K562 (cell line): Measurements from ENCODE around the gene FOXJ2. TPM values are rescaled to one million over a fixed set of nuclear protein-coding genes. Genes with fewer than 3 reads are reported as not detected.
"Not testable (repeated sequence)": the region's sequence is repeated elsewhere in the genome, so short reads cannot be mapped to it uniquely, and the experiment has no call there.

ENCODE experiments used
- ATAC-seq: fragments of 200-7000 bp; cut with Tn5 transposase; 3 replicates; pipeline ENCODE4 v1.9.1; 2020; ENCODE audit warnings: moderate library complexity
- BruUV-seq: library from RNA; stranded (reverse); fragments of 400-500 nt; replicated peaks from 2 replicates; lab custom pipeline; 2021; lab: Mats Ljungman, UMichigan
- CTCF ChIA-PET: fragments of 300-600 bp; formaldehyde crosslinking; extraction: SDS; loops from one replicate; lab custom pipeline; 2021; ENCODE audit warnings: low intra/inter-chr PET ratio; lab: Yijun Ruan, JAX
- POLR2A ChIA-PET: fragments of 300-600, 350-650 bp; sonication (Branson Sonifier 250); formaldehyde crosslinking; extraction: SDS; loops from one replicate; lab custom pipeline; 2021; ENCODE audit warnings: antibody characterized with exemption, inconsistent platforms; lab: Yijun Ruan, JAX
- DNase-seq, 4 experiments: peaks; one replicate each; pipeline versions ENCODE4 v3.0.0 to v3.0.0-alpha.2; 2011 to 2018; ENCODE audit warnings: low spot score in 3 of 4, mixed read lengths in 3 of 4; ENCODE audit errors: extremely low read depth in 1 of 4
- FAIRE-seq: peaks from 2 replicates; lab custom pipeline; 2011; peaks lifted over from hg19 to GRCh38; lab: Jason Lieb, UNC
- H2AFZ ChIP-seq: 2 replicates; pipeline ENCODE4 v1.6.0; 2011; ENCODE audit warnings: low read depth, low read length, control low read depth, inconsistent platforms
- H3K27ac ChIP-seq: fragments of 200-600 bp; 3 replicates; pipeline ENCODE4 v1.8.0; 2011; ENCODE audit warnings: low read depth, mild to moderate bottlenecking, control low read depth, inconsistent platforms, low read length, moderate library complexity, mixed read lengths; ENCODE audit errors: extremely low read depth
- H3K27me3 ChIP-seq, 2 experiments: fragments of 300-600 bp in 1 of 2; 2 replicates in 1 of 2; 3 replicates in 1 of 2; pipeline versions ENCODE4 v1.6.0 to v1.8.0; 2011; ENCODE audit warnings: inconsistent platforms in 2 of 2, low read length in 2 of 2, mild to moderate bottlenecking in 1 of 2, mixed read lengths in 1 of 2, moderate library complexity in 1 of 2; ENCODE audit not compliant: control insufficient read depth in 2 of 2, insufficient read depth in 2 of 2
- H3K36me3 ChIP-seq: fragments of 300-600 bp; 3 replicates; pipeline ENCODE4 v1.8.0; 2011; ENCODE audit warnings: mild to moderate bottlenecking, low read length, inconsistent platforms; ENCODE audit not compliant: control insufficient read depth, insufficient read depth
- H3K4me1 ChIP-seq, 2 experiments: fragments of 200-600 bp in 1 of 2; replicated peaks in 1 of 2; 2 replicates in 1 of 2; 3 replicates in 1 of 2; pipeline versions ENCODE4 v1.5.1 to v1.8.0; 2011; ENCODE audit warnings: inconsistent platforms in 2 of 2, low read length in 2 of 2, mild to moderate bottlenecking in 1 of 2, mixed read lengths in 1 of 2, moderate library complexity in 1 of 2; ENCODE audit not compliant: control insufficient read depth in 2 of 2, insufficient read depth in 2 of 2
- H3K4me2 ChIP-seq: 2 replicates; pipeline ENCODE4 v1.6.1; 2011; ENCODE audit warnings: low read length, control low read depth, inconsistent platforms, mixed read lengths; ENCODE audit not compliant: insufficient read depth
- H3K4me3 ChIP-seq: fragments of 200-600 bp; sonication (generic), shearing (Covaris generic); 2 replicates; pipeline ENCODE4 v1.5.1; 2016; ENCODE audit warnings: control low read depth, inconsistent platforms
- H3K79me2 ChIP-seq: fragments of 200-600 bp; 3 replicates; pipeline ENCODE4 v1.8.0; 2011; ENCODE audit warnings: low read length, inconsistent platforms; ENCODE audit not compliant: control insufficient read depth, insufficient read depth
- H3K9ac ChIP-seq, 2 experiments: 2 replicates each; pipeline versions ENCODE4 v1.6.0 to v1.6.1; 2011; ENCODE audit warnings: low read depth in 2 of 2, low read length in 2 of 2, control low read depth in 1 of 2, inconsistent platforms in 1 of 2, mild to moderate bottlenecking in 1 of 2, mixed read lengths in 1 of 2; ENCODE audit not compliant: insufficient read depth in 1 of 2
- H3K9me1 ChIP-seq: one replicate; pipeline ENCODE4 v1.6.0; 2011; ENCODE audit warnings: inconsistent platforms, mild to moderate bottlenecking, low read length, moderate library complexity; ENCODE audit not compliant: control insufficient read depth, insufficient read depth
- H3K9me3 ChIP-seq: replicated peaks from 2 replicates; pipeline ENCODE4 v1.5.1; 2011; ENCODE audit warnings: low read depth, low read length, inconsistent platforms; ENCODE audit not compliant: control insufficient read depth, insufficient read depth
- H4K20me1 ChIP-seq: replicated peaks from 2 replicates; pipeline ENCODE4 v1.6.1; 2011; ENCODE audit warnings: low read length, inconsistent platforms, mixed read lengths; ENCODE audit not compliant: control insufficient read depth, insufficient read depth
- CEBPB ChIP-seq: fragments of 450-650 bp; IDR thresholded peaks from 2 replicates; pipeline ENCODE4 v1.6.1; 2016; ENCODE audit warnings: missing genetic modification characterization, missing compliant biosample characterization
- CEBPG ChIP-seq, 3 experiments: fragments of 200-800 bp in 1 of 3; sonication (Bioruptor generic) in 1 of 3; sonication (generic) in 1 of 3; formaldehyde crosslinking in 1 of 3; IDR thresholded peaks in 2 of 3; conservative IDR thresholded peaks in 1 of 3; 2 replicates each; pipeline versions ENCODE4 v1.6.1 to v1.8.0; 2016 to 2022; ENCODE audit warnings: missing compliant biosample characterization in 2 of 3, missing genetic modification characterization in 2 of 3, mild to moderate bottlenecking in 1 of 3, missing genetic modification reagents in 1 of 3
- NCOR1 ChIP-seq: fragments of 450-650 bp; IDR thresholded peaks from 2 replicates; pipeline ENCODE4 v1.6.1; 2016; ENCODE audit warnings: mild to moderate bottlenecking, moderate library complexity
- ZNF121 ChIP-seq: sonication (generic); formaldehyde crosslinking; conservative IDR thresholded peaks from 2 replicates; pipeline ENCODE4 v1.8.0; 2022; ENCODE audit warnings: missing genetic modification reagents
- ZNF354B ChIP-seq: fragments of 250-450 bp; sonication (Bioruptor Pico); IDR thresholded peaks from 2 replicates; pipeline ENCODE4 v1.4.0; 2020
- WGBS: fragments of 100-300 bp; shearing (Covaris generic); methylation state at CpG from one replicate; pipeline ENCODE4 v1.1.6; 2016; ENCODE audit warnings: low coverage, mixed read lengths; ENCODE audit not compliant: insufficient coverage; ENCODE audit errors: missing lambda C conversion rate; 5-methylcytosine and 5-hydroxymethylcytosine counted together
- in situ Hi-C: fragments of 300-500 bp; cut with MboI; formaldehyde crosslinking; loops from 4 replicates; pipeline ENCODE4 v1.15.0; 2018; ENCODE audit warnings: inconsistent platforms, mixed read lengths
- intact Hi-C: fragments of 100-400 bp; cut with micrococcal nuclease; formaldehyde crosslinking; loops from 2 replicates; pipeline ENCODE4 v1.14.2; 2022
- polyA plus RNA-seq, 8 experiments: library from polyadenylated mRNA; depleted of rRNA in 4 of 8; stranded (reverse) in 5 of 8; unstranded in 3 of 8; fragments of >200 nt; fragmentation: Nextera tagmentation in 2 of 8; fragmentation: Illumina TruSeq in 1 of 8; extraction: Ambion mirVana in 2 of 8; extraction: Trizol in 1 of 8; gene quantifications; 2 replicates each; pipeline versions ENCODE4 v1.2.1 to v1.2.3, GENCODE V29; 2011 to 2014; ENCODE audit warnings: inconsistent platforms in 1 of 8, missing spikeins in 1 of 8
- total RNA-seq, 7 experiments: library from RNA; depleted of rRNA in 6 of 7; stranded (reverse); fragments of >200 nt in 6 of 7; fragmentation: Illumina TruSeq in 2 of 7; extraction: Trizol in 2 of 7; gene quantifications; 2 replicates each; pipeline versions ENCODE4 v1.2.1 to v1.2.3, GENCODE V29; 2011 to 2021; ENCODE audit warnings: low replicate concordance in 1 of 7

FOXJ2 gene
- total and polyA plus RNA-seq, 9 of the 15 experiments (the other 6 are each of a cell fraction or from before 2014, with no cell fraction given): 1.0 to 7.5 (median 2.4) TPM

DNA sequence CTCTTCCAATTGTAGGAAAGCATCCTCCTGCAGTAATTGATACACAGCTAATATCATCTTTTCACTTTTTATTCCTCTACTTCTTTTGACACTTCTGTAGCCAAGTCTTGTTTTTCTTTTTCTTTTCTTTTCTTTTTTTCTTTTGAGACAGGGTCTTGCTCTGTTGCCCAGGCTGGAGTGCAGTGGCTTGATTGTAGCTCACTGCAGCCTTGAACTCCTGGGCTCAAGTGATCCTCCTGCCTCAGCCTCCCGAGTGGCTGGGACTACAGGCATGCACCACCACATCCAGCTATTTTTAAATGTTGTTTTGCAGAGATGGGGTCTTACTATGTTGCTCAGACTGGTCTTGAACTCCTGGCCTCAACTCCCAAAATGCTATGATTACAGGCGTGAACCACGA is 39.3 kb downstream of the FOXJ2 start:
- H3K4me3 ChIP-seq, H3K27me3 ChIP-seq, H4K20me1 ChIP-seq, in situ Hi-C loops, intact Hi-C loops, ATAC-seq, H3K36me3 ChIP-seq, H3K9me1 ChIP-seq, H3K9me3 ChIP-seq, H3K79me2 ChIP-seq, H3K4me2 ChIP-seq, POLR2A ChIA-PET, DNase-seq, H2AFZ ChIP-seq, H3K9ac ChIP-seq, H3K27ac ChIP-seq, CTCF ChIA-PET, BruUV-seq, FAIRE-seq: not testable (repeated sequence)
- TF ChIP-seq ZNF121 (CRISPR knock-in tag): peak; percentile 56
- H3K4me1 ChIP-seq: peaks cover 5 to 11% of the 10 kb centered on the region in 2 experiments; a peak in 4 of 5 replicates
- no CpG with 5 or more reads among the region's 3 CpGs for WGBS

GRCh38 chr12:8075935-8076334 is 43.4 kb downstream of the FOXJ2 start:
- H3K27me3 ChIP-seq: no peaks in the 10 kb centered on the region
- no peaks in the 10 kb centered on the region for H3K9me3 ChIP-seq
- no peaks in the 10 kb centered on the region for H4K20me1 ChIP-seq
- no peak overlapping the region for H3K4me2 ChIP-seq
- H3K9me1 ChIP-seq: no peaks in the 10 kb centered on the region
- intact Hi-C loops: no loop called here
- H2AFZ ChIP-seq: no peak overlapping the region
- H3K4me1 ChIP-seq: peaks cover 7 to 17% of the 10 kb centered on the region in 2 experiments; a peak in 3 of 5 replicates
- CTCF ChIA-PET: no interaction called here
- H3K79me2 ChIP-seq: peaks cover 3% of the 10 kb centered on the region; the same call in 2 of the 3 replicates
- ATAC-seq (no peak), FAIRE-seq (no peak), DNase-seq (no peak)
- TF ChIP-seq CEBPG (CRISPR knock-in tag; IDR thresholded peaks at IDR 0.05): no peak
- TF ChIP-seq CEBPG (tag; conservative IDR thresholded peaks at IDR 0.05 in 1 of 2, IDR thresholded peaks at IDR 0.05 in 1 of 2): peak in 1 of 2 experiments; percentile 83; a peak in 2 of 4 replicates
- no peak for TF ChIP-seq ZNF354B (CRISPR knock-in tag)
- no peak for TF ChIP-seq NCOR1
- peak; percentile 70 for TF ChIP-seq CEBPB (tag)
- no peak overlapping the region for H3K9ac ChIP-seq
- no peaks in the 10 kb centered on the region for H3K36me3 ChIP-seq
- WGBS: 45% methylated on average over 6 of the region's 6 CpGs
- no peak overlapping the region for H3K27ac ChIP-seq
- BruUV-seq: no TSS peak
- in situ Hi-C loops: no loop called here
- POLR2A ChIA-PET: no interaction called here
- H3K4me3 ChIP-seq: no peak overlapping the region
